SU-DHL-6 (cell line): ENCODE measurements around the gene SH3BP5.

Experiments
- H2AFZ ChIP-seq: fragments of 200-600 bp; sonication (generic); 2 replicates; pipeline ENCODE4 v1.6.1; 2014; ENCODE audit warnings: low read depth, mild to moderate bottlenecking, moderate library complexity, mixed read lengths, antibody characterized with exemption, low read length; ENCODE audit not compliant: severe bottlenecking
- H3F3A ChIP-seq: fragments of 200-600 bp; shearing (Covaris generic); 2 replicates; pipeline ENCODE4 v1.6.0; 2016; ENCODE audit warnings: antibody characterized with exemption, mild to moderate bottlenecking; ENCODE audit not compliant: insufficient read depth
- H3K27ac ChIP-seq: fragments of 200-600 bp; sonication (generic); 2 replicates; pipeline ENCODE4 v1.5.1; 2016; ENCODE audit warnings: low read depth, mild to moderate bottlenecking, low read length, moderate library complexity, mixed read lengths
- H3K27me3 ChIP-seq: fragments of 200-600 bp; sonication (generic), shearing (Covaris generic); 2 replicates; pipeline ENCODE4 v1.6.0; 2014; ENCODE audit warnings: mild to moderate bottlenecking, low read length
- H3K36me3 ChIP-seq: fragments of 200-600 bp; sonication (generic); 2 replicates; pipeline ENCODE4 v1.6.1; 2014; ENCODE audit warnings: mild to moderate bottlenecking, low read length, mixed read lengths
- H3K4me2 ChIP-seq: fragments of 300-600, 200-600 bp; shearing (Covaris generic), sonication (generic); 2 replicates; pipeline ENCODE4 v1.6.0; 2014; ENCODE audit warnings: low read length, low read depth, mild to moderate bottlenecking; ENCODE audit not compliant: poor library complexity, severe bottlenecking
- H3K4me3 ChIP-seq: fragments of 200-600 bp; sonication (generic); 2 replicates; pipeline ENCODE4 v1.5.1; 2014; ENCODE audit warnings: antibody characterized with exemption, low read length, mild to moderate bottlenecking, mixed read lengths; ENCODE audit not compliant: insufficient read depth, poor library complexity, severe bottlenecking
- H3K79me2 ChIP-seq: fragments of 200-600 bp; sonication (generic); 2 replicates; pipeline ENCODE4 v1.6.1; 2014; ENCODE audit warnings: mild to moderate bottlenecking, low read length, moderate library complexity; ENCODE audit not compliant: insufficient read depth
- H3K9ac ChIP-seq: fragments of 200-600 bp; sonication (generic); 2 replicates; pipeline ENCODE4 v1.7.0; 2014; ENCODE audit warnings: mild to moderate bottlenecking, low read length
- H3K9me2 ChIP-seq: fragments of 200-600 bp; sonication (generic); replicated peaks from 2 replicates; pipeline ENCODE4 v1.6.1; 2014; ENCODE audit warnings: low read length; ENCODE audit not compliant: insufficient read depth
- H3K9me3 ChIP-seq: fragments of 200-600 bp; sonication (generic); 2 replicates; pipeline ENCODE4 v1.6.1; 2014; ENCODE audit warnings: low read length, mixed read lengths; ENCODE audit not compliant: insufficient read depth
- H4K20me1 ChIP-seq: fragments of 200-600 bp; sonication (generic); 2 replicates; pipeline ENCODE4 v1.6.1; 2014; ENCODE audit warnings: low read depth, mild to moderate bottlenecking, antibody characterized with exemption, low read length, moderate library complexity, mixed read lengths
- EZH2phosphoT487 ChIP-seq: fragments of 200-600 bp; sonication (generic), shearing (Covaris generic); conservative IDR thresholded peaks from 2 replicates; pipeline ENCODE4 v1.6.1; 2018; ENCODE audit warnings: mild to moderate bottlenecking, antibody characterized with exemption, low read length, moderate library complexity, mixed read lengths
- TF ChIP-seq, protein P1 (sequence below): fragments of 200-600 bp; sonication (generic); IDR thresholded peaks from one replicate; pipeline ENCODE4 v1.5.1; 2017; ENCODE audit warnings: antibody characterized with exemption, mild to moderate bottlenecking, low read length, moderate library complexity; ENCODE audit not compliant: insufficient read depth, poor library complexity, severe bottlenecking

Gene SH3BP5

GRCh38 chr3:15315003-15315402 is 17.4 kb downstream of the SH3BP5 start:
- Histone ChIP-seq H3K4me2 (no peak overlapping the region), H3K79me2 (no peaks in the 10 kb centered on the region), H3F3A (no peaks in the 10 kb centered on the region)

GRCh38 chr3:15314276-15314675 is 18.1 kb downstream of the SH3BP5 start:
- TF ChIP-seq, protein P1, sequence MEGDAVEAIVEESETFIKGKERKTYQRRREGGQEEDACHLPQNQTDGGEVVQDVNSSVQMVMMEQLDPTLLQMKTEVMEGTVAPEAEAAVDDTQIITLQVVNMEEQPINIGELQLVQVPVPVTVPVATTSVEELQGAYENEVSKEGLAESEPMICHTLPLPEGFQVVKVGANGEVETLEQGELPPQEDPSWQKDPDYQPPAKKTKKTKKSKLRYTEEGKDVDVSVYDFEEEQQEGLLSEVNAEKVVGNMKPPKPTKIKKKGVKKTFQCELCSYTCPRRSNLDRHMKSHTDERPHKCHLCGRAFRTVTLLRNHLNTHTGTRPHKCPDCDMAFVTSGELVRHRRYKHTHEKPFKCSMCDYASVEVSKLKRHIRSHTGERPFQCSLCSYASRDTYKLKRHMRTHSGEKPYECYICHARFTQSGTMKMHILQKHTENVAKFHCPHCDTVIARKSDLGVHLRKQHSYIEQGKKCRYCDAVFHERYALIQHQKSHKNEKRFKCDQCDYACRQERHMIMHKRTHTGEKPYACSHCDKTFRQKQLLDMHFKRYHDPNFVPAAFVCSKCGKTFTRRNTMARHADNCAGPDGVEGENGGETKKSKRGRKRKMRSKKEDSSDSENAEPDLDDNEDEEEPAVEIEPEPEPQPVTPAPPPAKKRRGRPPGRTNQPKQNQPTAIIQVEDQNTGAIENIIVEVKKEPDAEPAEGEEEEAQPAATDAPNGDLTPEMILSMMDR = no peak
- no peak for TF ChIP-seq EZH2phosphoT487
- Histone ChIP-seq H3K9me2 (no peaks in the 10 kb centered on the region), H3K9ac (no peak overlapping the region), H2AFZ (no peak overlapping the region), H3K27me3 (no peaks in the 10 kb centered on the region), H3K4me3 (no peak overlapping the region), H4K20me1 (no peaks in the 10 kb centered on the region), H3K79me2 (no peaks in the 10 kb centered on the region), H3K36me3 (no peaks in the 10 kb centered on the region), H3K27ac (no peak overlapping the region), H3K4me2 (no peak overlapping the region), H3F3A (no peaks in the 10 kb centered on the region), H3K9me3 (no peaks in the 10 kb centered on the region)

More at GRCh38 chr3:15315003-15315402, 17.4 kb downstream of the SH3BP5 start:
- H3K27me3 ChIP-seq = no peaks in the 10 kb centered on the region
- TF ChIP-seq EZH2phosphoT487 = no peak
- TF ChIP-seq, protein P1 = no peak
- H3K9ac ChIP-seq = no peak overlapping the region
- H3K9me2 ChIP-seq = no peaks in the 10 kb centered on the region
- no peaks in the 10 kb centered on the region for H3K9me3 ChIP-seq
- no peak overlapping the region for H3K4me3 ChIP-seq
- H2AFZ ChIP-seq = no peak overlapping the region
- H4K20me1 ChIP-seq = no peaks in the 10 kb centered on the region
- H3K36me3 ChIP-seq = no peaks in the 10 kb centered on the region
- no peak overlapping the region for H3K27ac ChIP-seq

DNA sequence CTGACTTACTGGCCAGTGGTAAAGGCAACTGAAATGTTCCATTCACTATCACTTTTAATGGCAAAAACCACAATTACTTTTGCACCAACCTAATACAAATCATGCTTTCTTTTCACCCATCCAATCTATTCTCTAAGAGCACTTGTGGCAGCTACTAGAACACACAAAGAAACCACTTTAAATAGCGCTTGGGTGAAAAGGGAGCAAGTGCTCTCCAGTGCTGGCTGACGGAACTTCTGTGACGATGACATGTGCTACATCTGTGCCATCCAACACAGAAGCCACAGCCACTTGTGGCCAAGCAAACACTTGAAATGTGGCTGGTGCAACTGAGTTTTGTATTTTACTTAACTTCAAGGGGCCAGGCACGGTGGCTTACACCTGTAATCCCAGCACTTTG is 18.9 kb downstream of the SH3BP5 start:
- Histone ChIP-seq H3K9me2 (no peaks in the 10 kb centered on the region), H2AFZ (no peak overlapping the region), H3K27me3 (no peaks in the 10 kb centered on the region), H3K9ac (no peak overlapping the region), H3K4me3 (no peak overlapping the region), H3K27ac (no peak overlapping the region), H3F3A (no peaks in the 10 kb centered on the region), H3K4me2 (no peak overlapping the region), H4K20me1 (no peaks in the 10 kb centered on the region), H3K79me2 (no peaks in the 10 kb centered on the region), H3K9me3 (no peaks in the 10 kb centered on the region), H3K36me3 (no peaks in the 10 kb centered on the region)
- TF ChIP-seq, protein P1 = no peak
- TF ChIP-seq EZH2phosphoT487 = no peak
